Panc1 (cell line): ENCODE measurements around the gene SLC9A6. TPM values are rescaled to one million over a fixed set of nuclear protein-coding genes. Genes with fewer than 3 reads are reported as not detected.

Experiments used
- ATAC-seq: fragments of 200-7000 bp; cut with Tn5 transposase; 2 replicates; pipeline ENCODE4 v1.9.1; 2020; ENCODE audit warnings: mild to moderate bottlenecking, moderate library complexity
- BruUV-seq: library from RNA; stranded (reverse); fragments of 400-500 nt; replicated peaks from 2 replicates; lab custom pipeline; 2021; lab: Mats Ljungman, UMichigan
- CTCF ChIA-PET: fragments of 300-600 bp; sonication (Branson Sonifier 250); formaldehyde crosslinking; loops from one replicate; lab custom pipeline; 2022; ENCODE audit warnings: antibody characterized with exemption; lab: Charles Lee
- POLR2A ChIA-PET: fragments of 300-600 bp; sonication (Branson Sonifier 250); formaldehyde crosslinking; loops from one replicate; lab custom pipeline; 2022; ENCODE audit warnings: antibody characterized with exemption; lab: Charles Lee
- DNase-seq: peaks from one replicate; pipeline ENCODE4 v3.0.0-alpha.2; 2010; ENCODE audit warnings: low read depth, low spot score
- H3K27ac ChIP-seq: 2 replicates; pipeline ENCODE4 v1.5.1; 2011; ENCODE audit warnings: mild to moderate bottlenecking, low read length, inconsistent platforms
- H3K27me3 ChIP-seq: fragments of 200-500 bp; sonication (Bioruptor generic); 2 replicates; pipeline ENCODE4 v1.6.0; 2014; ENCODE audit warnings: low read length, inconsistent platforms; ENCODE audit not compliant: control insufficient read depth, insufficient read depth
- H3K36me3 ChIP-seq: fragments of 200-500 bp; sonication (Bioruptor generic); 2 replicates; pipeline ENCODE4 v1.5.1; 2014; ENCODE audit warnings: inconsistent platforms, mild to moderate bottlenecking, low read length, moderate library complexity; ENCODE audit not compliant: control insufficient read depth, insufficient read depth
- H3K4me1 ChIP-seq: 2 replicates; pipeline ENCODE4 v1.5.1; 2011; ENCODE audit warnings: inconsistent platforms, mild to moderate bottlenecking, low read length, moderate library complexity; ENCODE audit not compliant: control insufficient read depth, insufficient read depth
- H3K4me3 ChIP-seq, 2 experiments: 2 replicates each; pipeline ENCODE4 v1.5.1; 2011 to 2012; ENCODE audit warnings: low read depth in 2 of 2, low read length in 2 of 2, mild to moderate bottlenecking in 2 of 2, inconsistent platforms in 1 of 2, moderate library complexity in 1 of 2
- H3K9me3 ChIP-seq: fragments of 200-500 bp; sonication (Bioruptor generic); 2 replicates; pipeline ENCODE4 v1.5.1; 2014; ENCODE audit warnings: low read depth, mild to moderate bottlenecking, inconsistent platforms, low read length, moderate library complexity; ENCODE audit not compliant: control insufficient read depth, insufficient read depth
- POLR2AphosphoS5 ChIP-seq: IDR thresholded peaks from 2 replicates; pipeline ENCODE4 v1.6.1; 2012; ENCODE audit warnings: mild to moderate bottlenecking, low read depth, low read length, moderate library complexity
- REST ChIP-seq, 2 experiments: IDR thresholded peaks; 2 replicates each; pipeline ENCODE4 v1.6.1; 2011 to 2012; ENCODE audit warnings: low read depth in 2 of 2, control low read depth in 1 of 2, low read length in 1 of 2, mild to moderate bottlenecking in 1 of 2, moderate library complexity in 1 of 2; ENCODE audit not compliant: insufficient read depth in 1 of 2
- SIN3A ChIP-seq: IDR thresholded peaks from 2 replicates; pipeline ENCODE4 v1.6.1; 2012; ENCODE audit warnings: low read depth, mild to moderate bottlenecking, low read length, moderate library complexity, borderline replicate concordance; ENCODE audit not compliant: insufficient read depth
- TCF7L2 ChIP-seq: IDR thresholded peaks from 2 replicates; pipeline ENCODE4 v1.6.1; 2011; ENCODE audit warnings: mild to moderate bottlenecking, low read depth, low read length, inconsistent platforms
- in situ Hi-C: cut with HindIII; loops from 2 replicates; pipeline ENCODE4 v1.10.0; 2016; ENCODE audit warnings: low sequenced_read_pairs, low pct_unique_long_range_greater_than_20kb
- intact Hi-C: fragments of 100-400 bp; cut with micrococcal nuclease; formaldehyde crosslinking; loops from one replicate; pipeline ENCODE4 v1.10.0; 2022; ENCODE audit not compliant: unreplicated experiment
- total RNA-seq: library from RNA; stranded (reverse); gene quantifications from one replicate; pipeline ENCODE4 v1.2.1, GENCODE V29; 2021; ENCODE audit not compliant: unreplicated experiment
- TF ChIP-seq, protein P1 (sequence below): fragments of 450-650 bp; IDR thresholded peaks from 2 replicates; pipeline ENCODE4 v1.5.1; 2017; ENCODE audit warnings: mild to moderate bottlenecking

The SLC9A6 gene
- total RNA-seq, 1 experiment from 2014 or later = 22.0 TPM

GRCh38 chrX:136051611-136052010 lies 66.4 kb downstream of the SLC9A6 start:
- no peak for ATAC-seq
- CTCF ChIA-PET = no interaction called here

GRCh38 chrX:136055651-136056221 lies 70.5 kb downstream of the SLC9A6 start:
- no peaks in the 10 kb centered on the region for H3K4me1 ChIP-seq
- no peak for TF ChIP-seq SIN3A
- TF ChIP-seq, protein P1, sequence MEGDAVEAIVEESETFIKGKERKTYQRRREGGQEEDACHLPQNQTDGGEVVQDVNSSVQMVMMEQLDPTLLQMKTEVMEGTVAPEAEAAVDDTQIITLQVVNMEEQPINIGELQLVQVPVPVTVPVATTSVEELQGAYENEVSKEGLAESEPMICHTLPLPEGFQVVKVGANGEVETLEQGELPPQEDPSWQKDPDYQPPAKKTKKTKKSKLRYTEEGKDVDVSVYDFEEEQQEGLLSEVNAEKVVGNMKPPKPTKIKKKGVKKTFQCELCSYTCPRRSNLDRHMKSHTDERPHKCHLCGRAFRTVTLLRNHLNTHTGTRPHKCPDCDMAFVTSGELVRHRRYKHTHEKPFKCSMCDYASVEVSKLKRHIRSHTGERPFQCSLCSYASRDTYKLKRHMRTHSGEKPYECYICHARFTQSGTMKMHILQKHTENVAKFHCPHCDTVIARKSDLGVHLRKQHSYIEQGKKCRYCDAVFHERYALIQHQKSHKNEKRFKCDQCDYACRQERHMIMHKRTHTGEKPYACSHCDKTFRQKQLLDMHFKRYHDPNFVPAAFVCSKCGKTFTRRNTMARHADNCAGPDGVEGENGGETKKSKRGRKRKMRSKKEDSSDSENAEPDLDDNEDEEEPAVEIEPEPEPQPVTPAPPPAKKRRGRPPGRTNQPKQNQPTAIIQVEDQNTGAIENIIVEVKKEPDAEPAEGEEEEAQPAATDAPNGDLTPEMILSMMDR = no peak
- TF ChIP-seq TCF7L2 = no peak
- TF ChIP-seq POLR2AphosphoS5 = no peak
- TF ChIP-seq REST (IDR thresholded peaks at IDR 0.05; ENCODE audit: insufficient read depth in 1 of 2, low read depth in 2 of 2, low read length in 1 of 2) = no peak
- no peak overlapping the region for H3K27ac ChIP-seq
- ChIA-PET CTCF (no interaction called here), POLR2A (interaction anchor here (0.6 kb wide), 1 partner anchor 12 kb away, joined by 4 read pairs; no protein-coding TSS in a partner anchor)
- BruUV-seq = no TSS peak
- DNase-seq (no peak), ATAC-seq (no peak)
- in situ Hi-C loops (no loop called here), intact Hi-C loops (no loop called here)
- no peak overlapping the region for H3K4me3 ChIP-seq
- no peaks in the 10 kb centered on the region for H3K36me3 ChIP-seq
- H3K27me3 ChIP-seq = no peaks in the 10 kb centered on the region
- H3K9me3 ChIP-seq = no peaks in the 10 kb centered on the region

More at GRCh38 chrX:136051611-136052010, 66.4 kb downstream of the SLC9A6 start:
- BruUV-seq = no TSS peak
- TF ChIP-seq POLR2AphosphoS5 (no peak), TCF7L2 (no peak), SIN3A (no peak), REST (IDR thresholded peaks at IDR 0.05; ENCODE audit: insufficient read depth in 1 of 2, low read depth in 2 of 2, low read length in 1 of 2) (no peak)
- TF ChIP-seq, protein P1 = no peak
- H3K27ac ChIP-seq = no peak overlapping the region
- H3K27me3 ChIP-seq = no peaks in the 10 kb centered on the region
- H3K4me1 ChIP-seq = peaks cover 7% of the 10 kb centered on the region; the same call in 1 of the 2 replicates
- in situ Hi-C loops = no loop called here
- DNase-seq = no peak
- H3K36me3 ChIP-seq = no peaks in the 10 kb centered on the region
- intact Hi-C loops = no loop called here
- no peaks in the 10 kb centered on the region for H3K9me3 ChIP-seq
- H3K4me3 ChIP-seq = no peak overlapping the region
- POLR2A ChIA-PET = no interaction called here
